Thoracic aorta (tissue), 2 donors: ENCODE results near the gene OR2T27. TPM values are rescaled to one million over a fixed set of nuclear protein-coding genes. Genes with fewer than 3 reads are reported as not detected.

Source experiments
- ATAC-seq: fragments of 150-250 bp; one replicate; pipeline ENCODE4 v1.8.0; 2017; ENCODE audit warnings: low read depth; ENCODE audit not compliant: insufficient number of reproducible peaks, low FRiP score
- DNase-seq: peaks from one replicate; pipeline ENCODE4 v3.0.0-alpha.2; 2020; ENCODE audit warnings: low spot score
- H3K27ac ChIP-seq, 2 donors: fragments of 200-600 bp; sonication (generic); 1 replicate in 1 of 2; 2 replicates in 1 of 2; pipeline ENCODE4 v1.5.1; 2016; ENCODE audit warnings: mild to moderate bottlenecking in 2 of 2, moderate library complexity in 2 of 2
- H3K27me3 ChIP-seq: fragments of 200-600 bp; sonication (generic); replicated peaks from 2 replicates; pipeline ENCODE4 v1.6.0; 2016; ENCODE audit warnings: mild to moderate bottlenecking; ENCODE audit not compliant: insufficient read depth
- H3K36me3 ChIP-seq: fragments of 200-600 bp; sonication (generic); one replicate; pipeline ENCODE4 v1.5.1; 2016
- H3K4me1 ChIP-seq, 2 donors: fragments of 200-600 bp; sonication (generic); 1 replicate in 1 of 2; 2 replicates in 1 of 2; pipeline versions ENCODE4 v1.5.1 to v1.6.0; 2016; ENCODE audit warnings: low read depth in 2 of 2, mild to moderate bottlenecking in 1 of 2; ENCODE audit not compliant: control insufficient read depth in 1 of 2
- H3K4me3 ChIP-seq: fragments of 200-600 bp; sonication (generic); 2 replicates; pipeline ENCODE4 v1.5.1; 2016; ENCODE audit warnings: mild to moderate bottlenecking
- H3K9me3 ChIP-seq: fragments of 200-600 bp; sonication (generic); 2 replicates; pipeline ENCODE4 v1.5.1; 2016
- CTCF ChIP-seq: fragments of 200-600 bp; sonication (generic); IDR thresholded peaks from one replicate; pipeline ENCODE4 v1.5.1; 2019; ENCODE audit warnings: antibody characterized with exemption
- total RNA-seq, 2 donors: library from RNA; depleted of rRNA; stranded (reverse); fragments of >200 nt; gene quantifications; one replicate each; pipeline versions ENCODE4 v1.1.0 to v1.2.3, GENCODE V29; 2016

Gene OR2T27
- total RNA-seq, 2 donors from 2014 or later: not detected

GRCh38 chr1:248696774-248697173 lies 41.4 kb upstream of the OR2T27 start:
- no peak overlapping the region for H3K27ac ChIP-seq
- H3K36me3 ChIP-seq: no peaks in the 10 kb centered on the region
- no peak overlapping the region for H3K4me3 ChIP-seq
- TF ChIP-seq CTCF: no peak
- H3K4me1 ChIP-seq: no peaks in the 10 kb centered on the region
- no peak for ATAC-seq
- no peaks in the 10 kb centered on the region for H3K27me3 ChIP-seq
- no peak for DNase-seq
- H3K9me3 ChIP-seq: no peaks in the 10 kb centered on the region

GRCh38 chr1:248696261-248696660 lies 40.9 kb upstream of the OR2T27 start:
- Histone ChIP-seq H3K36me3 (no peaks in the 10 kb centered on the region), H3K9me3 (no peaks in the 10 kb centered on the region), H3K27me3 (no peaks in the 10 kb centered on the region), H3K4me3 (no peak overlapping the region), H3K4me1 (no peaks in the 10 kb centered on the region), H3K27ac (no peak overlapping the region)
- DNase-seq (no peak), ATAC-seq (no peak)
- TF ChIP-seq CTCF: no peak

- DNase-seq: no peak
- Histone ChIP-seq H3K9me3 (no peaks in the 10 kb centered on the region), H3K4me3 (no peak overlapping the region), H3K4me1 (no peaks in the 10 kb centered on the region), H3K27me3 (no peaks in the 10 kb centered on the region), H3K27ac (no peak overlapping the region), H3K36me3 (no peaks in the 10 kb centered on the region)
- no peak for TF ChIP-seq CTCF
- ATAC-seq: no peak
Measured at GRCh38 chr1:248695451-248696132, 40.3 kb upstream of the OR2T27 start.

GRCh38 chr1:248691567-248692155 lies 36.3 kb upstream of the OR2T27 start:
- no peak for TF ChIP-seq CTCF
- no peak for ATAC-seq

GRCh38 chr1:248688527-248689298 lies 33.4 kb upstream of the OR2T27 start:
- no peaks in the 10 kb centered on the region for H3K27me3 ChIP-seq
- H3K36me3 ChIP-seq: no peaks in the 10 kb centered on the region
- no peaks in the 10 kb centered on the region for H3K4me1 ChIP-seq
- no peak overlapping the region for H3K4me3 ChIP-seq
- no peak overlapping the region for H3K27ac ChIP-seq
- no peak for DNase-seq
- H3K9me3 ChIP-seq: no peaks in the 10 kb centered on the region
- TF ChIP-seq CTCF: no peak
- no peak for ATAC-seq

More at GRCh38 chr1:248691567-248692155, 36.3 kb upstream of the OR2T27 start:
- no peak for DNase-seq
- Histone ChIP-seq H3K9me3 (no peaks in the 10 kb centered on the region), H3K27me3 (no peaks in the 10 kb centered on the region), H3K36me3 (no peaks in the 10 kb centered on the region), H3K4me1 (no peaks in the 10 kb centered on the region), H3K4me3 (no peak overlapping the region), H3K27ac (no peak overlapping the region)
